CD14-positive monocyte (primary cell): ENCODE data around the gene TNFAIP8L2. TPM values are rescaled to one million over a fixed set of nuclear protein-coding genes. Genes with fewer than 3 reads are reported as not detected.

Source experiments
- polyA plus RNA-seq, 3 donors: library from polyadenylated mRNA; depleted of rRNA in 1 of 3; unstranded in 2 of 3; stranded (reverse) in 1 of 3; fragments of 300-500 nt in 2 of 3; fragments of >200 nt in 1 of 3; fragmentation: Illumina TruSeq in 2 of 3; gene quantifications; 1 replicate in 2 of 3; 2 replicates in 1 of 3; pipeline ENCODE4 v1.2.3, GENCODE V29; 2012 to 2021

Gene TNFAIP8L2
- polyA plus RNA-seq, 3 donors: 50.3 to 104 (median 103) TPM

Other genes starting within 250 kb of the TNFAIP8L2 start
- gene SETDB1, start 230.3 kb upstream of the TNFAIP8L2 start, polyA plus RNA-seq: 10 to 100 TPM; 13.9 to 69.4 (median 15.5) TPM
- gene CERS2, start 181.8 kb upstream of the TNFAIP8L2 start, polyA plus RNA-seq: 100 to 1,000 TPM; 152 to 224 (median 200) TPM
- 1 to 10 TPM in 2 of 3 donors, under 1 TPM in 1; 0.28 to 1.7 (median 1.4) TPM for gene ANXA9, start 174.4 kb upstream of the TNFAIP8L2 start, polyA plus RNA-seq
- 10 to 100 TPM; 11.5 to 25.0 (median 13.2) TPM for gene MINDY1, start 149.7 kb upstream of the TNFAIP8L2 start, polyA plus RNA-seq
- 10 to 100 TPM in 2 of 3 donors, 1 to 10 TPM in 1; 8.4 to 22.8 (median 22.6) TPM for gene PRUNE1, start 148.2 kb upstream of the TNFAIP8L2 start, polyA plus RNA-seq
- gene BNIPL, start 120.1 kb upstream of the TNFAIP8L2 start, polyA plus RNA-seq: under 1 TPM in 1 of 3 donors, not detected in 2; 0.77 TPM
- 1 to 10 TPM in 1 of 3 donors, under 1 TPM in 2; 0.60 to 1.5 (median 0.62) TPM for gene C1orf56, start 108.9 kb upstream of the TNFAIP8L2 start, polyA plus RNA-seq
- gene CDC42SE1, start 97.0 kb upstream of the TNFAIP8L2 start, polyA plus RNA-seq: 100 to 1,000 TPM in 1 of 3 donors, 10 to 100 TPM in 2; 62.1 to 302 (median 75.7) TPM
- gene MLLT11, start 96.3 kb upstream of the TNFAIP8L2 start, polyA plus RNA-seq: under 1 TPM; 0.38 to 0.93 (median 0.40) TPM
- gene GABPB2, start 85.9 kb upstream of the TNFAIP8L2 start, polyA plus RNA-seq: 10 to 100 TPM in 1 of 3 donors, 1 to 10 TPM in 2; 2.2 to 14.0 (median 2.2) TPM
- gene SEMA6C, start 10.0 kb upstream of the TNFAIP8L2 start, polyA plus RNA-seq: 1 to 10 TPM in 1 of 3 donors, under 1 TPM in 2; 0.39 to 1.4 (median 0.97) TPM
- gene LYSMD1, start 9.3 kb downstream of the TNFAIP8L2 start, polyA plus RNA-seq: under 1 TPM in 2 of 3 donors, not detected in 1; 0.16 to 0.24 TPM
- 100 to 1,000 TPM in 2 of 3 donors, 10 to 100 TPM in 1; 74.9 to 110 (median 103) TPM for gene SCNM1, start 9.5 kb downstream of the TNFAIP8L2 start, polyA plus RNA-seq
- 1 to 10 TPM in 1 of 3 donors, not detected in 2; 2.0 TPM for gene TMOD4, start 19.3 kb downstream of the TNFAIP8L2 start, polyA plus RNA-seq
- gene VPS72, start 33.5 kb downstream of the TNFAIP8L2 start, polyA plus RNA-seq: 10 to 100 TPM; 30.4 to 43.3 (median 37.7) TPM
- gene PIP5K1A, start 41.9 kb downstream of the TNFAIP8L2 start, polyA plus RNA-seq: 10 to 100 TPM; 10.8 to 47.7 (median 11.7) TPM
- gene PSMD4, start 98.1 kb downstream of the TNFAIP8L2 start, polyA plus RNA-seq: 100 to 1,000 TPM; 232 to 266 (median 252) TPM
- gene ZNF687, start 125.7 kb downstream of the TNFAIP8L2 start, polyA plus RNA-seq: 10 to 100 TPM in 1 of 3 donors, 1 to 10 TPM in 2; 1.3 to 26.5 (median 1.8) TPM
- gene PI4KB, start 170.8 kb downstream of the TNFAIP8L2 start, polyA plus RNA-seq: 100 to 1,000 TPM in 1 of 3 donors, 10 to 100 TPM in 2; 37.8 to 148 (median 50.3) TPM
- gene RFX5, start 190.6 kb downstream of the TNFAIP8L2 start, polyA plus RNA-seq: 10 to 100 TPM; 39.3 to 66.3 (median 43.5) TPM
- under 1 TPM in 2 of 3 donors, not detected in 1; 0.61 to 0.79 TPM for gene SELENBP1, start 216.1 kb downstream of the TNFAIP8L2 start, polyA plus RNA-seq
- gene PSMB4, start 242.9 kb downstream of the TNFAIP8L2 start, polyA plus RNA-seq: 100 to 1,000 TPM in 1 of 3 donors, 10 to 100 TPM in 2; 69.6 to 316 (median 85.6) TPM